Activated CD4-positive, CD25-positive, alpha-beta regulatory T cell treated with anti-CD3 and anti-CD28 coated beads, Interleukin-2, amount 50 U/mL, for 16 hours (primary cell): ENCODE data around the gene ASH1L.
"Not testable (repeated sequence)": the region's sequence is repeated elsewhere in the genome, so short reads cannot be mapped to it uniquely, and the experiment has no call there.

Experiments used
- DNase-seq: peaks from one replicate; pipeline ENCODE4 v3.0.0-alpha.2; 2020; ENCODE audit warnings: low read depth, low spot score

The ASH1L gene

DNA sequence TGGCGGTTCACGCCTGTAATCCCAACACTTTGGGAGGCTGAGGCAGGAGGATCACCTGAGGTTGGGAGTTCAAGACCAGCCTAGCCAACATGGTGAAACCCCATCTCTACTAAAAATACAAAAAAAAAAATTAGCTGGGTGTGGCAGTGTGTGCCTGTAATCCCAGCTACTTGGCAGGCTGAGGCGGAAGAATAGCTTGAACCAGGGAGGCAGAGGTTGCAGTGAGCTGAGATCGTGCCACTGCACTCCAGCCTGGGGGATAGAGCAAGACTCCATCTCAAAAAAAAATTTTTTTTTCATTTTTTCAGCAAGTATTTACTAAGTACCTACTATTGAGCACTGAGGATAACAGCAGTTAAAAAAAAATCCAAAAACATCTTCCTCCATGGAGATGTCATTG, 69.0 kb downstream of the ASH1L start:
- not testable (repeated sequence) for DNase-seq

DNA sequence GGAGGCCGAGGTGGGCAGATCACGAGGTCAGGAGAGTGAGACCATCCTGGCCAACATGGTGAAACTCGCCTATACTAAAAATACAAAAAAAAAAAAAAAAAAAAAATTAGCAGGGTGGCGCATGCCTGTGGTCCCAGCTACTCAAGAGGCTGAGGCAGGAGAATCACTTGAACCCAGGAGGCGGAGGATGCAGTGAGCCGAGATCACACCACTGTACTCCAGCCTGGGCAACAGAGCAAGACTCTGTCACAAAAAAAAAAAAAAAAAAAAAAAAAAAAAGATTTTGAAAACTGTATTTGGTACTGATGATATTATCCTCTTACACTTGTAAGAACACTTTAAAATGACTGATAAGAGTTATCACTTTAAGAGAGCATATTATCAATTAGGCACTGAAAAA, 74.2 kb downstream of the ASH1L start:
- not testable (repeated sequence) for DNase-seq

DNA sequence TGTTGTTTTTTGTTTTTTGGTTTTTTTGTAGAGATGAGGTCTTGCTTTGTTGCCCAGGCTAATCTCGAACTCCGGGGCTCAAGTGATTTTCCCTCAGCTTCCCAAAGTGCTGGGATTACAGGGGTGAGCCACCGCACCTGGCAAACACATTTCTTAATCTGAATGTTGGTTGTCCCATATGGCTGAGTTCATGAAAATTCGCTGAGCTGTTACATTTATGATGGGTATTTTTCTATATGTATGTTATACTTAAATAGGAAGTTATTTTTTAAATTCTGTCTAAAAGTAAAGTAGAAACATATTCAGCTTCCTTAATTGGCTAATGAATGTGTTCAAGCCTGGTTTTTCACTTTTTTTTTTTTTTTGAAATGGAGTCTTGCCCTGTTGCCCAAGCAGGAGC, 75.1 kb downstream of the ASH1L start:
- DNase-seq, result no peak

DNA sequence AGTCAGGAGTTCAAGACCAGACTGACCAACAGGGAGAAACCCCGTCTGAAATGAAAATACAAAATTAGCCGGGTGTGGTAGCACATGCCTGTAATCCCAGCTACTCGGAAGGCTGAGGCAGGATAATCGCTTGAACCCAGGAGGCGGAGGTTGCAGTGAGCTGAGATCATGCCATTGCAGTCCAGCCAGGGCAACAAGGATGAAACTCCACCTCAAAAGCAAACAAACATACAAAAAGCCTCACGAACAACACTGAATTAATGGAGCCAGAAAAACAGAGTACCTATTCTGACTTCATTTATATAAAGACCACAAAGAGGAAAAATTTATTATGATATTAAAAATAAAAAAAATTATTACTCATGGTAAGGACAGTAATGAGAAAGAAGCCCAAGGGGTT, 75.7 kb downstream of the ASH1L start:
- not testable (repeated sequence) for DNase-seq

DNA sequence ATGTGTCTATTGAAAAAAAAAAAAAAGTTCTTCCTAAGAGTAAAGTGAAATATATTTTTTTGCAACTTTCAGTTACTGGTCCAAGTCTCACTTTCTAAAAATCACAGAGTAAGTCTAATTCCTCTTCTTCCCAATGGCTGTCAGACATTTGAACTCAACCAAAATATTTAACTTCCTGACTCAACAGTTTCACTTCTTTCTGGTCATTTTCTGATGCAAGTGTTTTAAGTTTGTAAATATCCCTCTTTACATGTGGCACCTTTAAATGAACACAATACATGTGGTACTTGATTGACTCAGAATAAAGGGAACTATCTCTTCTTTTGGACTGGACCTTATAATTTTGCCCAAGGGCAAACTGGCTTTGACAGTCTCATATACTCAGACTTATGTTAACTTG, 76.7 kb downstream of the ASH1L start:
- DNase-seq, result no peak

DNA sequence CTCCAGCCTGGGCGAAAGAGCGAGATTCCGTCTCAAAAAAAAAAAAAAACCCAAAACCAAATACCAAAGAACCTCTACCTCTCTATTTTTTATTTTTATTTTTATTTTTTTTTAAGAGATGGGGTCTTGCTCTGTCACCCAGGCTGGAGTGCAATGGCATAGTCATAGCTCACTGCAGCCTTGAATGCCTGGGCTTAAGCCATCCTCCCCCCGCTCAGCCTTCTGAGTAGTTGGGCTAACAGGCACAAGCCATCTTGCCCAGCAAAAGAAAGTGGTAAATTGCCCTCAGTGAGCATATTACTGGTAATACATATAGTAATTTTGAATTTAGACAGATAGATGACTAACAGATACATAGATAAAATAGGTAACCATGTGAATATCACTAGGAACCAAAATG, 77.4 kb downstream of the ASH1L start:
- DNase-seq, result no peak

DNA sequence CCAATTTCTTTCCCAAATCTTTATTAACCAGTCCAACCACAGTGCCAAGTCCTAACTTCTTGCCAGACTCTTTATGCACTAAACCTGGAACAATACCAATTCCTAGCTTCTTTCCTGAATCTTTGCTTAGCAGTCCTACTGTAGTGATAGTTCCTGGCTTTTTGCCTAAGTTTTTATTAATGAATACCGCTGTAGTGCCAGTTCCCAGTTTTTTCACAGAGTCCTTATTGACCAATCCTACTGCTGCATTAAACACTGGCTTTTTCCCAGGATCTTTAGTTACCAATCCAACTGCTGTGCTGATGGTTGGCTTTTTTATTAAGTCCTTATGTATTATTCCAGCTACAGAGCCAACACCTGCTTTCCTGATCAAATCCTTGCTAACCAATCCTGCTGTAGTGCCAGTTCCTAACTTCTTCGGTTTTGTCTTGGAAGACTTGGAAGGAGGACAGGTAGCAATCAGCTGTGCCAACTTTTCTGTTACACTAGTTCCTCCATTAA, 80.8 kb downstream of the ASH1L start:
- DNase-seq, result no peak

DNA sequence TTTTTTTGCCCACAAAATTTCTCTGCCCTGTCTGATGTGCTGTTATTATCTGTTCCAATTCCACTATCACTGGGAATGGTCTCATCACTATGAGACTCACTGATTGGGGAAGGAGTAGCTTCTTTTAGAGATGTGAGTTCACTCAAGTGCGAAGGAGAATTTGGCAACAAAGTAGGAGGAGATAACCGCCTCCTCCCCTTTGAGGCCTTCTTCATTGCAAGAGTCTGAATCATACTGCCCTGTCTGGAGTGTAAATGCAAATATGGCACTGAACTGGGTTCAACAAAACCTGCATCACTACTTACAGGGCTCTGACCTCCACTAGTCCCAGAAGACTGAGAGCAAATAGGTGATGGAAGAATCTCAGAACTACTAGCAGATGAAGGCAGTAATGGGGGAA, 83.4 kb downstream of the ASH1L start:
- no peak for DNase-seq

DNA sequence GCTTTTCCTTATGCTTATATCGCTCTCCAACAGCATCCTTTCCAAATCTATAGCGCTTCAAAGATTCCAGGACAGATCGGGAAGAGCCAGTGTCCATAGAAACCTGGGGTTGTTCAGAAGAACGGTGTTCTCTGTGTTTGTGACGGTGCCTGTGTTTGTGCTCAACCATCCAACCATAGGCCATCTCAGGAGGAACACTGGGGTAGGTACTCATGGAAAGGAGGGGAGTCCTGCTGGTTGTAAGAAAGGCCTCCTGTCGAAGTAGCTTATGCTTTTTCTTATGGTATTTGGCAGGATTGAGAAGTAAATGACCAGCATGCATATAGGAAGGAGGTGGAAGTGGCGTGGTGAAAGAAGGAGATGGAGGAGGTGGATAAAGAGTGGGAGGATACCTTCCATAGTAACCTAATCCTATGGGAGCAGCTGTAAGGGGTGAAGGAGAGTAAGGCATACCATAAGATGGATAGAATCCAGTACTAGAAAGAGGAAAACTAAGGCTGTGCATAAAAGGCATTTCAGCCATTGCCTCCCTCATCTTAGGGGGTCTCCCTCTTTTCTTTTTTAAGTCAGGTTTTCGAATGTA, 84.2 kb downstream of the ASH1L start:
- DNase-seq, result no peak

DNA sequence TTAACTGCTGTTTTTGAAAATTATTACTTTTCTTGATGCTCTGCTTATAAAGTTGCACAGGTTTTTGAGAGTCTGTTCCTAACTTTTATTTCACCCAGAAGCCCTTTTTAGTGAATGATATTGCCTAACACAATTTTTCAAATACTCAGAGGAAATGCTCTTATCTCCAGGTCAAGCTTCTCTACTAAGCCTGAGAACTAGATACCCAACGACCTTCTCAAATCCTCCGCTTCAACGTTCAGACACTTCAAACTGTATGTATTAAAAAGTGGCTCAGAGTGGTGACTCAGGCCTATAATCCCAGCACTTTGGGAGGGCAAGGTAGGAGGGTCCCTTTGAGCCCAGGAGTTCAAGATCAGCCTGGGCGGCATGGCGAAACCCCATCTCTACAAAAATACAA, 88.5 kb downstream of the ASH1L start:
- DNase-seq, result no peak

DNA sequence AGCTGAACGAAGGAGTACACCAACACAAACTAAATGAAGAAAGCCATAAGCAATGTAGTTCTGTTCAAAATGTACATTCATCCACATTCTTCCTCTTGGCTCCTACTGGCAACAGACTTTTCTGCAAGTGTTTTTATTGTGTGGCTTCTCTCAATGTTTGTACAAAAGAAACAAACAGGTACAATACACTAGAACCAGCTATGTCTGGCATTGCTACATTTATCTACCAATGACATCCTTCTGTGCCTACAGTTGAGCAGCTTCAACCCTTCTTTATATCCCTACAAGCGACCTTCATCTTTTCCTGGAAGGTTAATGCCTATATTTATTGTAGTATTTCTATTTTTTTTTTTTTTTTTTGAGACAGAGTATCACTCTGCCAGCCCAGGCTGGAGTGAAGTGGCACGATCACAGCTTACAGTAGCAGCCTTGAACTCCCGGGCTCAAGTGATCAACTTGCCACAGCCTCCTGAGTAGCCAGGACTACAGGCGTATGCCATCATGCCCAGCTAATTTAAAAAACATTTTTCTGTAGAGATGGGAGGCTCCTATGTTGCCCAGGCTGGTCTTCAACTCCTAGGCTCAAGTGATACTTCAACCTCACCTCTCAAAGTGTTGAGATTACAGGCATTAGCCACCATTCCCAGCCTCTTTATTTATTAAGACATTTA, 89.3 kb downstream of the ASH1L start:
- DNase-seq, result no peak

DNA sequence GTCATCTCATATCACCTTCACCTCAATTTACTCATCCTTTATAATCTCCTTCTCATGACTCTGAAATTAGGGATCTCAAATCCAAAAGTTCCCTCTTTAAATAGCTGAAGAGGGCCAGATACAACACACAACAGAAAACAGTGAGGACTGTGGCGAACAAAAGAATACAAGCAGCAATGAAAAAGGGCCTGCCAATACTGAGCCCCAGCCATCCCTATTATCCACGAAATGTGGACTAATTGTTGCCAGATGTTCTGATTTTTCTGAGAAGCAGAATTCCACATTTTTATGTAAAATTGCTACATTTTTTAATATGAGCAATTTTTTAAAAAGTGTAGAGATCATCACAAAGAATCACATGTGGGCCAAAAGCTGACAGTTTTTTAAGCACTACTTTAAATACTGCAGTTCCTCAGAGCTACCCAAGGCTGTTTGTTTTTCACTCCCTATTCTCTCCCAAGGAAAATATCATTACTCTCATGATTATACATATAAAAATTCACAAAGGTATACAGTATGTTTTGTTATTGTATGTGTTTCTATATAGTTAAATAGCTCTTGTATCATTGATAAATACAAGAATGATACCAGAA, 90.0 kb downstream of the ASH1L start:
- DNase-seq, result no peak

DNA sequence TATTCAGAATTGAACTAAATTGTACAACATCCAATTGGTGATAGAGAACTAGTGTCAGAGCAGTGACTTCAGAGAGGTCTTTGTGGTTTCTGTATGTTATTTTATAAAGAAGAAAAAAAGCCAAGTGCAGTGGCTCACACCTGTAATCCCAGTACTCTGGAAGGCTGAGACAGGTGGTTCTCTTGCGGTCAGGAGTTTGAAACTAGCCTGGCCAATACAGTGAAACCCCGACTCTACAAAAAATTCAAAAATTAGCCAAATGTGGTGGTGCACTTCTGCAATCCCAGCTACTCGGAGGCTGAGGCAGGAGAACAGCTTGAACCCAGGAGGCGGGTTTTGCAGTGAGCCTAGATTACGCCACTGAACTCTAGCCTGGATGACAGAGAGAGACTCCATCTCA, 90.7 kb downstream of the ASH1L start:
- no peak for DNase-seq

DNA sequence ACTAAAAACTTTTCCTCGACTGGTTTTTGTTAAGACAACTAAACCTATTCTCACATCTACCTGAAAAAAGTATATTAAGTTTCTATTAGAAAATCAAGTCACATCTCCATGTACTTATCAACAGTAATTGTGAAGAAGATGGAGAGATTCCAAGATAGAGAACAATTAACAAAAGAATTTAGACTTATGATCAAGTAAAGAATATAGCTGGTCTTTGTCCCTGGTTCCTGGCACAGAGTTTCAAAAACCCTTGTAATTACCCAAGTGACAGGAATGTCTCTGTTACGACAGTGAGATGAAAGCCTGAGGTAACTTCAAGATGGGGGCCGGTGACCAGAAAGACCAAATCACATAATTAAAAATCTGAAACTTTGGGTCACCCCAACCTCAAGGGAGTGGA, 91.6 kb downstream of the ASH1L start:
- DNase-seq, result no peak

DNA sequence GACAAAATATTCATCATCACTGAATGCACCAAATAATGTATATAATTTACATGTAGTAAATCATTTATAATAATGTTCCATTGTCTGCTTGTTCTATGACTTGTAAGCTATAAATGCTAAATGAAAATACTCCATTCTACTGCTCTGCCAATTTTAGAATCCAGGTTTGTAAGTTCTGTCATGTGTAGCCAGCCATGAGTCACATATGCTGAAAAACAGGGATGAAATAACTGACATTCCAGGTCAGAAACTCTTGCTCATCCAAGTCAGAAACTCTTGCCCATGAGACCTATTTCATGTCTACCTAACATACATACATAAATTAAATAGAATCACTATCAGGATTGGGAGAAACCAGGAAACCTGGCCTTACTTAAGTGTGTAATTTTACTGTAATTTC, 95.6 kb downstream of the ASH1L start:
- DNase-seq, result no peak

DNA sequence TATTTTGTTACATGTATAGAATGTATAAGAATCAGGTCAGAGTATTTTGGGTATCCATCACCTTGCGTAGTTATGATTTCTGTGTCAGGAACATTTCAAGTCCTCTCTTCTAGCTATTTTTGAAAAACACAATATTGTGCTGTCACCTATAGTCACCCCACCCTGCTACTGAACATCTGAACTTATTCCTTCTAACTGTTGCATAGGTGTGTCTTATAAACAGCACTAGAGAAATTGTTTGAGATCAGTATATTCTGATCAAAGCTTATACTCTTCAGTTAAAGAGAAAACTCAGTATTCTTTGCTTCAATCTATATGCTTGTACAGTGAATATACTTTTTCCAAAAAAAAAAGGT, 96.0 kb downstream of the ASH1L start:
- no peak for DNase-seq

DNA sequence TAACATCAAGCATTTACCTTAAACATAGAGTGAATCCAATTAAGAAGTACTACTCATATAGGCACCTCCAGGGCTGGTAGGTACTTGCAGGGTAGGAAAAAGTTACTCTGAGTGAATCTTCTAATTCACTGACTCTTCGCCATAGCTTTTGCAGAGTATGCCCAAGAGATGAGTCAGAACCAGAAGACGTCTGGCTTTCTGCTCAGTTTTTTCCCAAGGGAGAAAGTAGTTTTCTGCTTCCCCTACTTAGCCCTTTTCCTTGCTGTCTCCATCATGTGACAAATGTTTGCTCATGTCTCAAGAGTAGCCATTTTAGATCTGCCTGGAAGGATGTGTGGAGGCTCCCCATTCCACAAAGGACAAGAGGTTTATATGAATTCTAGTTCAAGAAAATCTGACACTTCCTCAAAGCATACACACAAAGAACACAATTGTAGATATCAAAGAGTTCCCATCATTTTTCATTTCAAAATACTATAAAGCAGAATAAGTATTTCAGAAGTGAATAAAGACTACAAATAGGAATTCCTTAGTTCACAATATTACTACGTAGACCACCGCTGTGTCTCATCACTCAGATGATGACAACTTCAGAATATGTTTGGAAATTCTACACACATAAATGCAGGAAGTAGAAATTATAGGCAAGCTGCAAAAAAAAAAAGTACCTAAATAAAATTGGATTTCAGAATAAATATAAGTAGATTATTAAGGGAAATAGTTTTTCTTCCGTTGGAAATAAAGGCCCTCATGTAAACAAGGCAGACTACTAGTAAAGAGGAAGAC, 98.5 kb downstream of the ASH1L start:
- no peak for DNase-seq

DNA sequence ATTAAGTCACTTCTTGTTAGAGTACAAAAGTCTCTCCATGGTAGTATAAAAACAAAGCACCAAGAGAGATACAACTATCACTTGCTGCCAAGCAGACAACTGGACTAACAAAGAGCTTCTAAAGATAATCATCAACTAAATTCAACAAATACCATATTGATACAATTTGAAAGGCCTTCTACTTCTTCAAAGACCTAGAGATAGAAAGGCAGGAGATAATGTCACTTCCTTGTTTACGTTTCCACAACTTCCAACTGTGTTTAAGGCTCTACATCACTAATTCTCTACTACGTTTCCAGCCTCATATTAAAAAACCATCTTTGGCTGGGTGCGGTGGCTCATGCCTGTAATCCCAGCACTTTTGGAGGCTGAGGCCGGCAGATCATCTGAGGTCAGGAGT, 104.5 kb downstream of the ASH1L start:
- DNase-seq, result no peak

DNA sequence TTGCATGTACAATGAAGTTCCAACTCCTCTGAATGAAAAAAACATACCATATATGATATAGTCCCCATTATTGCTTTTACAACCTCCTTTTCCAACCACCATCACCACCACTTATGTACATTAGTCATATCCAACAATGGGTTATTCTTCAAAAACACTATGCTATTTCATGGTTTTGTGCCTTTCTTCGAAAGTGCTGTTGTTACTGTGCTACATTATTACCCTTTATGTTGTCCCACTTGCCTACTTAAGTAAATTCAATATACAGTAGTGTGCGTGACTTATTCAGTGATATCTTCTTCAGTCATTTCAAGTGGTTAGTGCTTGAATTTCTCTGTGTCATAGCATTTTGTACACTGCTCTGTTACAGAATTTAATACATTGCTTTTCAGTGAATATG, 105.3 kb downstream of the ASH1L start:
- no peak for DNase-seq

DNA sequence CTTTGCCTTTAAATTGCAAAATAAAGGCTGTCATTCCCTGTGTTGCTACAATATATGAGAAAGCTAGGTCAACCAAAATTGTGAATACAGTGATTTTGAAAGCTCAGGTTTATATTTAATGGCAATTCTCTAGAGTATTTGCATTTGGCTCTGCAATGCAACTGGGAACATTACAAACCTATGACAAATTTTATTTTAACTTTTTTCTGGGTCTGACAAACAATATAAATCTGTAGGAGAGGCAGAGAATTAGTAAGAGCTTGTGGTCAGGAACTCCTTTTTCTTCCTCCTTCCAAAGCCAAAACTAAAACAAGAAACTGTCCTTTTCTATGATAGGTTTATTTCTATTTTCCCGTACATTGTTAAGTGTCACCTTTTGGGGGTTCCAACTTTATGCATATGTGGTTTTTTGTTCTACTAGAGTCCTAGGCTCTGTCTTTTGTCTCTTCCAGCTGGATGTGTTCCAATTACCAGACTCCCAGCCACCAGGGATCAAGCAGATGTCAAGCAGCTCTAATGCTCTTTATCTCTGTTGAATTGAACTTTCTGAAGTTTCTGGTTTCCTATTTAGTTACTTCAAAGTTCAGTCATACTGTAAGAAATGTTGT, 106.9 kb downstream of the ASH1L start:
- DNase-seq, result no peak

DNA sequence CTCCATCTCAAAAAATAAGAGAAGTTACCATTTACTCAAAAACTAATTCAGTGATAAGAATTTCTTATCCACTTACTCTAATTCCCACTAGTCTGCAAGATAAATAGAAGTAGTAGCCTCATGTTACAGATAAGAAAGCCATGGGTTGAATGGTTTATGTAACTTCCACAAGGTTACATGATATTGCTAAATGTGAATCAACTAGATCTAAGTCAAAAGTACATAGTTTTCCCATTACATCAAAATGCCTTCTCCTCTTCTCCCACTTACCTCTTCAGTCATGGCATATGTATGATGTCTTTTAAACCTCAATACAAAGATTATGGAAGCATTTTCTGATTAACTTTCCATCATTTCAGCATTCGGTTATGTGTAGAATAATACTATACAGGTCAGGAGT, 108.5 kb downstream of the ASH1L start:
- DNase-seq, result no peak

DNA sequence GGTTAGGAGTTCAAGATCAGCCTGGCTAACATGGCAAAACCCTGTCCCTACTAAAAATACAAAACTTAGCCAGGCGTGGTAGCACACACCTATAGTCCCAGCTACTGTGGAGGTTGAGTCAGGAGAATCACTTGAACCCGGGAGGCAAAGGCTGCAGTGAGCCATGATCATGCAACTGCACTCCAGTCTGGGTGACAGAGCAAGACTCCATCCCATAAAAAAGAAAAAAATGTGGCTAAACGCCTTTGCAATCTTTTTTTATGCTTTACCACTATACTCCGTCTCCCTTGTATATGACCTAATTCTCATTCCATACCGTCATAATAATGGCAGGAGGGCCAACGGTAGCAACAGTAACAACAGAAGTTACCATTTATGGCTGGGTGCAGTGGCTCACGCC, 109.5 kb downstream of the ASH1L start:
- no peak for DNase-seq
